Nephron progenitor cell (in vitro differentiated cells): Measurements from ENCODE around the gene PLP1.
"Not testable (repeated sequence)": the region's sequence is repeated elsewhere in the genome, so short reads cannot be mapped to it uniquely, and the experiment has no call there.

Experiments used
- DNase-seq: peaks from one replicate; pipeline ENCODE4 v3.0.0; 2021
- H3K27ac Mint-ChIP-seq: 2 replicates; pipeline ENCODE4 v1.8.0; 2021; ENCODE audit warnings: mild to moderate bottlenecking, moderate library complexity, mixed read lengths
- H3K27me3 Mint-ChIP-seq: 2 replicates; pipeline ENCODE4 v1.8.0; 2021; ENCODE audit warnings: mild to moderate bottlenecking, low read depth, mixed read lengths; ENCODE audit not compliant: poor library complexity
- H3K36me3 Mint-ChIP-seq: 2 replicates; pipeline ENCODE4 v1.8.0; 2021; ENCODE audit warnings: low read depth, mixed read lengths
- H3K4me1 Mint-ChIP-seq: 2 replicates; pipeline ENCODE4 v1.8.0; 2021; ENCODE audit warnings: mixed read lengths
- H3K4me3 Mint-ChIP-seq: 2 replicates; pipeline ENCODE4 v1.8.0; 2021; ENCODE audit warnings: mild to moderate bottlenecking, moderate library complexity, mixed read lengths
- H3K9me3 Mint-ChIP-seq: 2 replicates; pipeline ENCODE4 v1.8.0; 2021; ENCODE audit warnings: mild to moderate bottlenecking, moderate library complexity, mixed read lengths
- TF ChIP-seq, protein P1 (sequence below): fragments of 200-600 bp; sonication (generic); IDR thresholded peaks from 2 replicates; pipeline ENCODE4 v1.5.0; 2021; ENCODE audit warnings: antibody characterized with exemption

The PLP1 gene

DNA sequence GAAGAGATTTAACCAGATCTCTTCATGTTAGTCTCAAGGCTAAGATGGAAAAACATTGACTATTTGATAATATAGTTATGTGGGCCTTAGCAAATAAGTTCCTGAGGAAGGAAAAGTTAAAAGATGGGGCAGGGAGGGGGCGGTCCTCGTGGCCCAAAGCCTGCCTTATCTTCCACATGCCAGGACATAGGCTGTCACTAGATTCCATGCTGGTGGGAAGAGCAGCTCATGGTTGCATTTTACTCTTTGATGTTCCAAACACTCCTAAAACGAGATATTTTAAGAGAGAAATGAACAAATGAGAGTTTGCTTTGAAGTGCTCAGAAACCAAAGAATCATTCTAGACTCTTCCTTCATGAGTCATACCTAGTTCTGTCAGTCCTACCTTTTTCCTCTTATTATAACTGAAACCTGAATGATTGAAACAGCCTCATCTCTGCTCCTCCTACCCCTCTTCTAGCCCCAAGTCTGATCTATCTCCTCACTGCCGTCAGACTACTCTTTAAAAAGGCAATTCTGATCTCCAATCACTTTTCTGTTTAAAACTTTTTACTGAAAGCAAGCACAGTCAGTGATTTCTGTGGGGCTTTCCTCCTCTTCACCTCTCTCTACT is 30.3 kb downstream of the PLP1 start:
- Mint-ChIP-seq H3K9me3 (peaks cover 9% of the 10 kb centered on the region), H3K36me3 (no peaks in the 10 kb centered on the region), H3K27me3 (peaks cover 3% of the 10 kb centered on the region), H3K4me3 (no peak overlapping the region), H3K4me1 (no peaks in the 10 kb centered on the region), H3K27ac (no peak overlapping the region)
- TF ChIP-seq, protein P1, sequence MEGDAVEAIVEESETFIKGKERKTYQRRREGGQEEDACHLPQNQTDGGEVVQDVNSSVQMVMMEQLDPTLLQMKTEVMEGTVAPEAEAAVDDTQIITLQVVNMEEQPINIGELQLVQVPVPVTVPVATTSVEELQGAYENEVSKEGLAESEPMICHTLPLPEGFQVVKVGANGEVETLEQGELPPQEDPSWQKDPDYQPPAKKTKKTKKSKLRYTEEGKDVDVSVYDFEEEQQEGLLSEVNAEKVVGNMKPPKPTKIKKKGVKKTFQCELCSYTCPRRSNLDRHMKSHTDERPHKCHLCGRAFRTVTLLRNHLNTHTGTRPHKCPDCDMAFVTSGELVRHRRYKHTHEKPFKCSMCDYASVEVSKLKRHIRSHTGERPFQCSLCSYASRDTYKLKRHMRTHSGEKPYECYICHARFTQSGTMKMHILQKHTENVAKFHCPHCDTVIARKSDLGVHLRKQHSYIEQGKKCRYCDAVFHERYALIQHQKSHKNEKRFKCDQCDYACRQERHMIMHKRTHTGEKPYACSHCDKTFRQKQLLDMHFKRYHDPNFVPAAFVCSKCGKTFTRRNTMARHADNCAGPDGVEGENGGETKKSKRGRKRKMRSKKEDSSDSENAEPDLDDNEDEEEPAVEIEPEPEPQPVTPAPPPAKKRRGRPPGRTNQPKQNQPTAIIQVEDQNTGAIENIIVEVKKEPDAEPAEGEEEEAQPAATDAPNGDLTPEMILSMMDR: no peak
- DNase-seq: no peak

DNA sequence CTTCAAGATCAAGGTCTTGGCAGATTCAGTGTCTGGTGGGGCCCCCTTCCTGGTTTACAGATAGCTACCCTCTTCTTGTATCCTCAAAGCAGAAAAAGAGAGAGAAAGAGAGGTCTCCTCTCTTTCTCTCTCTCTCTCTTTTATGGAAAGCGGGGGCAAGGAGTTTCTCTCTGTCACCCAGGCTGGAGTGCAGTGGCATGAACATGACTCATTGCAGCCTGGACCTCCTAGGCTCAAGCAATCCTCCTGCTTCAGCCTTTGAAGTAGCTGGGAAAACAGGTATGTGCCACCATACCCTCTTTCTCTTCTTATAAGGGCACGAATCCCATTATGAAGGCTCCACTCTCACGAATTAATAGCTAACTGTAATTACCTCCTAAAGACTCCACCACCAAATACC is 35.2 kb downstream of the PLP1 start:
- DNase-seq: no peak
- H3K9me3 Mint-ChIP-seq: peaks cover 25% of the 10 kb centered on the region
- H3K36me3 Mint-ChIP-seq: no peaks in the 10 kb centered on the region
- H3K27ac Mint-ChIP-seq: no peak overlapping the region
- TF ChIP-seq, protein P1: no peak
- H3K4me1 Mint-ChIP-seq: peaks cover 8% of the 10 kb centered on the region
- no peak overlapping the region for H3K4me3 Mint-ChIP-seq
- H3K27me3 Mint-ChIP-seq: peaks cover 2% of the 10 kb centered on the region

DNA sequence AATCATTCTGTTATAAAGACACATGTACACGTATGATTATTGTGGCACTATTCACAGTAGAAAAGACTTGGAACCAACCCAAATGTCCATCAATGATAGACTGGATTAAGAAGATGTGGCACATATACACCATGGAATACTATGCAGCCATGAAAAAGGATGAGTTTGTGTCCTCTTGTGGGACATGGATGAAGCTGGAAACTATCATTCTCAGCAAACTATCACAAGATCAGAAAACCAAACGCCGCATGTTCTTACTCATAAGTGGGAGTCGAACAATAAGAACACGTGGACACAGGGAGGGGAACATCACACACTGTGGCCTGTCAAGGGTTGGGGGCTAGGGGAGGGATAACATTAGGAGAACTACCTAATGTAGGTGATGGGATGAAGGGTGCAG is 40.5 kb downstream of the PLP1 start:
- H3K4me1 Mint-ChIP-seq, H3K36me3 Mint-ChIP-seq, H3K27me3 Mint-ChIP-seq, DNase-seq, H3K27ac Mint-ChIP-seq, H3K4me3 Mint-ChIP-seq: not testable (repeated sequence)
- peaks cover 17% of the 10 kb centered on the region for H3K9me3 Mint-ChIP-seq

DNA sequence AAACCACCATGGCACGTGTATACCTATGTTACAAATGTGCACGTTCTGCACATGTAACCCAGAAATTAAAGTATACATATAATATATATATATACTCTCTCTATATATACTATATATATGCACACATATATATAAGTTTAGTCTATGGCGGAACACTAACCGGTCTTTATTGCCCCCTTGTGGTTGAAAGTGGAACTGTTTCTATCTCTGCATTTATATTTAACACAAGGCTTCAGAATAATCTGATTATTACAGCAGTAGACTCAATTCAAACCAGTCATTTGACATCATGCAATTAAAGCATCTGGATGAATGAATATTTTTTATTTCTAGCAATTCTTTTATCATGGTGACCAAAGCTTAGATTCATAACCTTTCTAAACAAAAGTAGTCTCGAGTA is 40.9 kb downstream of the PLP1 start:
- Mint-ChIP-seq H3K36me3 (no peaks in the 10 kb centered on the region), H3K27ac (no peak overlapping the region), H3K27me3 (peaks cover 2% of the 10 kb centered on the region), H3K4me3 (no peak overlapping the region), H3K9me3 (peaks cover 17% of the 10 kb centered on the region), H3K4me1 (peaks cover 7% of the 10 kb centered on the region)
- TF ChIP-seq, protein P1: peak; percentile 77
- peak; percentile 25 for DNase-seq

DNA sequence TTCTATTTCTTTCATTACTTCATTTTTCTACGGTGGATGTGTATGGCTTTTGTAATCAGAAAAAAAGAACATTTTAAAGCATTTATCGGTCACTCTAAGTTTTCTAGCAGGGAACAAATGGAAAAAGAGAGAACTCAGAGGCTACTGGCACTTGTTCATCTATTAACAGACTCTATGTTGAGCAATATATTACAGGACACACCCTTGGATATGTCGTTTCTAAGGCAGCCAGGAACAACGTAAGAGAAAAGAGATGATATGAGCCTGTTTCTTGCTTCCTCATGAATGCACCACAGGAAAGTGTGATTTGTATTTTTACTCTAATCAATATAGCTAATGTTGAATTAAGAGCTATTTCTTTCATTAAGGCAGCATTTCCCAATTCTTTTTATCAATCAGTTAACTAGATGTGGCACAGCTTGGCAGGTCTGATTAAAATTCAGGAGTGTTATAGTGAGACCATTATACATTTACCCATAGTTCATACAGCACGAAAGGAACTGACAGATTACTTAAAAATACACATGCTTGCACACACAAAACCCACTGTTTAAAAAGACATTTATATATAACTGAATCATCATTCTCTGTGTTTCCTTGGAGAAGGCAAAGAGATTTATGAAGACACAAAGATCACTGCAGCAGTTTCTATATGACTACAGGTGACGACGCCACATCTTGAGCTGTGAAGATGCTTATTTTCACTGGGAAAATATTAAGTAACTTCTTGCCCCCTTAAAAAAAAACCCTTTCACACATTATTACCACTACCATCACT is 42.4 kb downstream of the PLP1 start:
- DNase-seq: no peak
- H3K4me3 Mint-ChIP-seq: no peak overlapping the region
- H3K36me3 Mint-ChIP-seq: no peaks in the 10 kb centered on the region
- peaks cover 10% of the 10 kb centered on the region for H3K9me3 Mint-ChIP-seq
- peaks cover 2% of the 10 kb centered on the region for H3K27me3 Mint-ChIP-seq
- no peak overlapping the region for H3K27ac Mint-ChIP-seq
- TF ChIP-seq, protein P1: no peak
- H3K4me1 Mint-ChIP-seq: no peaks in the 10 kb centered on the region

DNA sequence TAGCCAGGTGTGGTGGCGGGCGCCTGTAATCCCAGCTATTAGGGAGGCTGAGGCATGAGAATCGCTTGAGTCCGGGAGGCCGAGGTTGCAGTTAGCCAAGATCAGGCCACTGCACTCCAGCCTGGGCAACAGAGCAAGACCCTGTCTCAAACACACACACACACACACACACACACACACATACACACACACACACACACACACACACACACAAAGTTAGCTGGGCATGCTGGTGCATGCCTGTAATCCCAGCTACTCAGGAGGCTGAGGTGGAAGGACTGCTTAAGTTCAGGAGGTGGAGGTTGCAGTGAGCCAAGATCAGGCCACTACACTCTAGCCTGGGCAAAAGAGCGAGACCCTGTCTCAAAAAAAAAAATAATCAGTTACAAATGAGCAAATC is 44.2 kb downstream of the PLP1 start:
- not testable (repeated sequence) for H3K4me3 Mint-ChIP-seq, H3K36me3 Mint-ChIP-seq, H3K9me3 Mint-ChIP-seq, H3K27me3 Mint-ChIP-seq, H3K4me1 Mint-ChIP-seq, DNase-seq, H3K27ac Mint-ChIP-seq

DNA sequence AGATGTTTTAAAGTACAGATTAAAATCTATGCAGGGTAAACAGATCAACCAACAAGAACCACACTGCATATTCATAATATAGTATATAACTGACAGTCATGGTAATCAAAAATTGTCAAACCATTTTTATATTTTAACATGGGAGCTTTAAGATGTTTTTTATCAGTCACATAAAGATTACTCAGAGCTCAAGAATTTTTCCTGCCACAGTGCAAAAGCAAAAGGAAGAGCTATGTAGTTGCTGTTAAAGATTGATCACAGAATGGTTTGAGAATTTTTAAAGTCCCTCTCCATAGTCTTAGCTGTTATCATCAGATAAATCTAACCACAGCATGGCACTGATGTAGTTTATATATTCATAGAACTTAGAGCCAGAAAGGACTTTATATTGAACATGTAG is 47.0 kb downstream of the PLP1 start:
- Mint-ChIP-seq H3K36me3 (no peaks in the 10 kb centered on the region), H3K4me3 (no peak overlapping the region), H3K4me1 (no peaks in the 10 kb centered on the region), H3K27me3 (no peaks in the 10 kb centered on the region), H3K9me3 (no peaks in the 10 kb centered on the region), H3K27ac (no peak overlapping the region)
- TF ChIP-seq, protein P1: no peak
- no peak for DNase-seq
